H1 (cell line): ENCODE measurements around the gene NOS1AP. TPM values are rescaled to one million over a fixed set of nuclear protein-coding genes. Genes with fewer than 3 reads are reported as not detected.

Source experiments
- EGR1 ChIP-seq: IDR thresholded peaks from 2 replicates; pipeline ENCODE4 v1.6.1; 2011; ENCODE audit warnings: low read depth, low read length, borderline replicate concordance
- HDAC2 ChIP-seq, 2 experiments: fragments of 300-600 bp in 1 of 2; sonication (generic) in 1 of 2; IDR thresholded peaks; 2 replicates each; pipeline ENCODE4 v1.6.1; 2011 to 2012; ENCODE audit warnings: low read depth in 2 of 2, low read length in 2 of 2, mild to moderate bottlenecking in 2 of 2, moderate library complexity in 2 of 2, borderline replicate concordance in 1 of 2, inconsistent platforms in 1 of 2
- POLR2A ChIP-seq, 2 experiments: IDR thresholded peaks; 1 replicate in 1 of 2; 2 replicates in 1 of 2; pipeline ENCODE4 v1.6.1; 2011; ENCODE audit warnings: low read depth in 2 of 2, low read length in 2 of 2, mild to moderate bottlenecking in 2 of 2; ENCODE audit errors: control extremely low read depth in 1 of 2
- polyA plus RNA-seq, 7 experiments: library from polyadenylated mRNA; depleted of rRNA in 3 of 7; stranded (reverse) in 5 of 7; unstranded in 2 of 7; fragments of >200 nt in 5 of 7; fragments of 200-250 nt in 2 of 7; gene quantifications; 1 replicate in 5 of 7; 2 replicates in 1 of 7; 4 replicates in 1 of 7; pipeline versions ENCODE4 v1.2.1 to v1.2.3, GENCODE V29; 2011 to 2013; ENCODE audit warnings: missing spikeins in 2 of 7, mixed read lengths in 2 of 7
- total RNA-seq: library from RNA; stranded (reverse); fragmentation: NEBNext Ultra II Directional; extraction: Animal tissue kit (Norgen Biotek cat#: 25700); gene quantifications from 2 replicates; pipeline ENCODE4 v1.2.1, GENCODE V29; 2021

The NOS1AP gene
- total and polyA plus RNA-seq, 2 of the 8 experiments (the other 6 are each of a cell fraction or from before 2014, with no cell fraction given), result 2.4 to 12.1 TPM

GRCh38 chr1:162230096-162230495 lies 160.6 kb downstream of the NOS1AP start (continued):
- TF ChIP-seq HDAC2 (IDR thresholded peaks at IDR 0.05; ENCODE audit: borderline replicate concordance in 1 of 2, low read depth in 2 of 2, low read length in 2 of 2) (0 out of 4 replicates have a peak, but pooled peaks of 1 of the 2 experiments have one; percentile 11), EGR1 (peak; percentile 83), POLR2A (IDR thresholded peaks at IDR 0.05; ENCODE audit: control extremely low read depth in 1 of 2, low read depth in 2 of 2, low read length in 2 of 2) (no peak)
